Natural killer cell treated with Interleukin-12 subunit alpha and Interleukin-12 subunit beta and Interleukin-15 and Interleukin-18, amount 100 ng/mL, for 72 hours (primary cell): ENCODE results near the gene SPSB1. TPM values are rescaled to one million over a fixed set of nuclear protein-coding genes. Genes with fewer than 3 reads are reported as not detected.

ENCODE experiments used
- ATAC-seq, 2 donors: fragments of 150-1000 bp; cut with Tn5 transposase in 1 of 2; sonication (Bioruptor Pico), chemical (Tn5 transposase) in 1 of 2; 2 replicates each; pipeline ENCODE4 v1.10.0; 2021
- DNase-seq: peaks from one replicate; pipeline ENCODE4 v3.0.0; 2022; ENCODE audit warnings: low spot score
- H3K27ac Mint-ChIP-seq, 2 donors: 1 replicate in 1 of 2; 2 replicates in 1 of 2; pipeline ENCODE4 v1.8.0; 2022; ENCODE audit warnings: mixed read lengths in 2 of 2, mild to moderate bottlenecking in 1 of 2, moderate library complexity in 1 of 2
- H3K27me3 Mint-ChIP-seq, 2 donors: 1 replicate in 1 of 2; 2 replicates in 1 of 2; pipeline ENCODE4 v1.8.0; 2022; ENCODE audit warnings: mixed read lengths in 2 of 2
- H3K36me3 Mint-ChIP-seq: one replicate; pipeline ENCODE4 v1.8.0; 2022; ENCODE audit warnings: mixed read lengths
- H3K4me1 Mint-ChIP-seq, 2 donors: 1 replicate in 1 of 2; 2 replicates in 1 of 2; pipeline ENCODE4 v1.8.0; 2022; ENCODE audit warnings: low read depth in 2 of 2, mixed read lengths in 2 of 2, mild to moderate bottlenecking in 1 of 2
- H3K4me3 Mint-ChIP-seq: one replicate; pipeline ENCODE4 v1.8.0; 2022; ENCODE audit warnings: mixed read lengths
- H3K9me3 Mint-ChIP-seq: 2 replicates; pipeline ENCODE4 v1.8.0; 2022; ENCODE audit warnings: mixed read lengths
- total RNA-seq, 2 donors: library from RNA; stranded (reverse); gene quantifications; one replicate each; pipeline ENCODE4 v1.2.3, GENCODE V29; 2022

Gene SPSB1
- total RNA-seq, 2 donors from 2014 or later: 0.78 to 1.4 TPM

- no peak for ATAC-seq
Measured at GRCh38 chr1:9417695-9418094, 125.0 kb downstream of the SPSB1 start.

GRCh38 chr1:9418851-9419250, 126.2 kb downstream of the SPSB1 start:
- ATAC-seq: no peak
- Mint-ChIP-seq H3K9me3 (no peaks in the 10 kb centered on the region), H3K4me1 (peaks cover 0 to under 1% of the 10 kb centered on the region in 2 donors), H3K27ac (no peak overlapping the region), H3K4me3 (no peak overlapping the region), H3K27me3 (peaks cover 34 to 41% of the 10 kb centered on the region in 2 donors), H3K36me3 (no peaks in the 10 kb centered on the region)
- no peak for DNase-seq

More at GRCh38 chr1:9417695-9418094, 125.0 kb downstream of the SPSB1 start:
- peaks cover 26 to 30% of the 10 kb centered on the region in 2 donors for H3K27me3 Mint-ChIP-seq
- H3K4me1 Mint-ChIP-seq: peaks cover 10 to 12% of the 10 kb centered on the region in 2 donors
- DNase-seq: no peak
- peak overlapping the region in 1 of 2 donors; percentile 74 for H3K27ac Mint-ChIP-seq
- H3K9me3 Mint-ChIP-seq: no peaks in the 10 kb centered on the region
- no peaks in the 10 kb centered on the region for H3K36me3 Mint-ChIP-seq
- H3K4me3 Mint-ChIP-seq: no peak overlapping the region

Other genes with a start within 250 kb of the SPSB1 start
- gene SLC2A5, start 223.3 kb upstream of the SPSB1 start, total RNA-seq: not detected
- gene GPR157, start 163.8 kb upstream of the SPSB1 start, total RNA-seq: 1 to 10 TPM; 1.6 to 2.9 TPM
- gene H6PD, start 58.1 kb upstream of the SPSB1 start, total RNA-seq: 10 to 100 TPM; 14.1 to 15.1 TPM
- 10 to 100 TPM in 1 of 2 donors, 1 to 10 TPM in 1; 7.1 to 13.6 TPM for gene SLC25A33, start 246.6 kb downstream of the SPSB1 start, total RNA-seq